GM23338 (cell line): Measurements from ENCODE around the gene FMN2. TPM values are rescaled to one million over a fixed set of nuclear protein-coding genes. Genes with fewer than 3 reads are reported as not detected.
A peak's percentile ranks its signal among the peaks of the same experiment; 100 is the strongest.

Experiments used
- ATAC-seq: fragments of 200-7000 bp; cut with Tn5 transposase; 3 replicates; pipeline ENCODE4 v1.9.1; 2020
- DNase-seq: peaks from one replicate; pipeline ENCODE4 v3.0.0-alpha.2; 2015; ENCODE audit warnings: low spot score
- H2AFZ ChIP-seq: fragments of 200-600 bp; sonication (generic); 2 replicates; pipeline ENCODE4 v1.8.0; 2016; ENCODE audit warnings: antibody characterized with exemption, mild to moderate bottlenecking, moderate library complexity
- H3F3A ChIP-seq: fragments of 200-600 bp; sonication (generic); replicated peaks from 2 replicates; pipeline ENCODE4 v1.8.0; 2017; ENCODE audit warnings: antibody characterized with exemption, mixed run types, low read depth
- H3K27ac ChIP-seq: fragments of 200-600 bp; sonication (generic); 2 replicates; pipeline ENCODE4 v1.6.1; 2016; ENCODE audit warnings: low read depth
- H3K27me3 ChIP-seq: fragments of 200-600 bp; sonication (generic); 2 replicates; pipeline ENCODE4 v1.8.0; 2016; ENCODE audit warnings: mild to moderate bottlenecking, mixed run types, moderate library complexity; ENCODE audit not compliant: insufficient read depth
- H3K36me3 ChIP-seq: fragments of 200-600 bp; sonication (generic); 2 replicates; pipeline ENCODE4 v1.8.0; 2016; ENCODE audit warnings: mild to moderate bottlenecking; ENCODE audit not compliant: insufficient read depth
- H3K4me1 ChIP-seq: fragments of 200-600 bp; sonication (generic); 2 replicates; pipeline ENCODE4 v1.8.0; 2016; ENCODE audit warnings: mild to moderate bottlenecking, moderate library complexity; ENCODE audit not compliant: insufficient read depth
- H3K4me2 ChIP-seq: fragments of 200-600 bp; sonication (generic); 2 replicates; pipeline ENCODE4 v1.7.1; 2017; ENCODE audit warnings: mixed run types
- H3K4me3 ChIP-seq: fragments of 200-600 bp; sonication (generic); 2 replicates; pipeline ENCODE4 v1.6.1; 2016; ENCODE audit warnings: mixed run types
- H3K79me2 ChIP-seq: fragments of 200-600 bp; sonication (generic); replicated peaks from 2 replicates; pipeline ENCODE4 v1.8.0; 2017; ENCODE audit warnings: mild to moderate bottlenecking; ENCODE audit not compliant: insufficient read depth
- H3K9me2 ChIP-seq: fragments of 200-600 bp; sonication (generic); 2 replicates; pipeline ENCODE4 v1.8.0; 2017; ENCODE audit not compliant: insufficient read depth
- H4K20me1 ChIP-seq: fragments of 200-600 bp; sonication (generic); replicated peaks from 2 replicates; pipeline ENCODE4 v1.8.0; 2017; ENCODE audit warnings: mild to moderate bottlenecking; ENCODE audit not compliant: insufficient read depth
- H3K27ac Mint-ChIP-seq: 2 replicates; pipeline ENCODE4 v1.8.0; 2020; ENCODE audit warnings: inconsistent platforms, mild to moderate bottlenecking, moderate library complexity, mixed read lengths
- H3K27me3 Mint-ChIP-seq: 3 replicates; pipeline ENCODE4 v1.8.0; 2022; ENCODE audit warnings: low read depth, mild to moderate bottlenecking, moderate library complexity, mixed read lengths, inconsistent platforms; ENCODE audit not compliant: insufficient read depth, poor library complexity
- H3K36me3 Mint-ChIP-seq: 3 replicates; pipeline ENCODE4 v1.8.0; 2021; ENCODE audit warnings: low read depth, mild to moderate bottlenecking, inconsistent platforms, moderate library complexity, mixed read lengths
- H3K4me1 Mint-ChIP-seq: 3 replicates; pipeline ENCODE4 v1.8.0; 2020; ENCODE audit warnings: mild to moderate bottlenecking, inconsistent platforms, mixed read lengths
- H3K4me3 Mint-ChIP-seq: 3 replicates; pipeline ENCODE4 v1.8.0; 2021; ENCODE audit warnings: moderate library complexity, mild to moderate bottlenecking, inconsistent platforms, mixed read lengths
- H3K9me3 Mint-ChIP-seq: 3 replicates; pipeline ENCODE4 v1.8.0; 2020; ENCODE audit warnings: moderate library complexity, mild to moderate bottlenecking, inconsistent platforms, mixed read lengths
- CREB1 ChIP-seq: fragments of 250-450 bp; sonication (Bioruptor Pico); IDR thresholded peaks from 2 replicates; pipeline ENCODE4 v1.5.0; 2020; ENCODE audit warnings: low read depth, mild to moderate bottlenecking, moderate library complexity
- CTCF ChIP-seq, 2 experiments: fragments of 200-600 bp in 1 of 2; sonication (generic) in 1 of 2; conservative IDR thresholded peaks; 2 replicates each; pipeline versions ENCODE4 v1.5.1 to v1.6.1; 2016 to 2017; ENCODE audit warnings: antibody characterized with exemption in 2 of 2, low read depth in 2 of 2, mild to moderate bottlenecking in 2 of 2, moderate library complexity in 1 of 2
- ETS1 ChIP-seq: IDR thresholded peaks from 2 replicates; pipeline ENCODE4 v1.6.1; 2016; ENCODE audit warnings: antibody characterized with exemption
- EZH2 ChIP-seq: fragments of 200-600 bp; sonication (generic); IDR thresholded peaks from one replicate; pipeline ENCODE4 v1.8.0; 2017; ENCODE audit warnings: antibody characterized with exemption, mild to moderate bottlenecking, low read depth; ENCODE audit not compliant: unreplicated experiment
- POLR2AphosphoS5 ChIP-seq: IDR thresholded peaks from 2 replicates; pipeline ENCODE4 v1.6.1; 2016; ENCODE audit warnings: antibody characterized with exemption, low read depth
- REST ChIP-seq: IDR thresholded peaks from one replicate; pipeline ENCODE4 v1.6.1; 2018; ENCODE audit warnings: antibody characterized with exemption; ENCODE audit not compliant: unreplicated experiment
- ZNF331 ChIP-seq: fragments of 250-450 bp; sonication (Bioruptor Pico); IDR thresholded peaks from 2 replicates; pipeline ENCODE4 v1.5.0; 2020; ENCODE audit warnings: low read depth, mild to moderate bottlenecking, moderate library complexity
- polyA plus RNA-seq: library from polyadenylated mRNA; unstranded; fragments of >200 nt; fragmentation: Nextera tagmentation; extraction: Ambion mirVana; gene quantifications from 2 replicates; pipeline ENCODE4 v1.2.1, GENCODE V29; 2016
- total RNA-seq: library from RNA; depleted of rRNA; stranded (reverse); fragments of >200 nt; shearing (Covaris generic); gene quantifications from 2 replicates; pipeline ENCODE4 v1.2.3, GENCODE V29; 2014
- TF ChIP-seq, protein P1 (sequence below): fragments of 250-450 bp; sonication (Bioruptor Pico); IDR thresholded peaks from 2 replicates; pipeline ENCODE4 v1.5.0; 2020; ENCODE audit warnings: mild to moderate bottlenecking, moderate library complexity

Gene FMN2
- total and polyA plus RNA-seq, 2 experiments from 2014 or later: 1.5 to 2.5 TPM

DNA sequence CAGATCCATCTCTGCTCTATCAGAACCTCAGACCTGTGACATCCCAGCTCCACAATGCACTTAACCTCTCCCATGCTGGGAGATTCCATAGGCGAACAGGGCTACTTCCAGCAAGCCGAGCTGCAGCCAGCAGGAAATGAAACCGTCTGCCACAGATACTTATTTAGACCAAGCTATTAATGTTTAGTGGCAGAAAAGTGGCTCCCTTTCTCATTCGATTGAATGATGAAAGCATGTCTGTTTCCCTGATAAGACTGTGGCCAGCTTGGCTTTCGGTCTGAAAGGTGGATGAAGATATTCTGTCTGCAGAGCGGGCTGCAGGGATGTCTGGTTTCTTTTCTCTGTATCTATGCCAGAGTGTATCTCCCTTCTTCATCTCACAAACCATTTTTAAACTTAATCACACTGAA is 373.9 kb downstream of the FMN2 start (continued):
- no peak for TF ChIP-seq REST

DNA sequence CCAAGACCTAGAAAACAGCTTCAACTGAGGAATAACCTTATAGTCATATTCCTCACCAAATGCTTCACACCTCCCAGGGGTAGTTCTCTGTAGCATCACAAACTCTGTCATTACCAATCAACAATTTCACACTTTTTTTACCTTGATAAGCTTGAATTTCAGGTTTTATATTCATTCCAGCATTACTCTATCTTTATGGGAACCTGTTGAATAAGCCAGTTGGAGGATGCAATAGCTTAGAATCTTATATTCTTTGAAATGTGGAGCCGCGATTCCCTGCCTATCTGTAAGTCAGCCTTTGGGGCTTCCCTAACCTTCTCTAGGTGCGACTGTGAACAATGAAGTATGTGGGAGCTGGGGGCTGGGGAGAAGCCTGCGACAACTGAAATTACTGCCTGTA is 374.8 kb downstream of the FMN2 start:
- H3K9me2 ChIP-seq: no peaks in the 10 kb centered on the region
- peaks cover 17% of the 10 kb centered on the region for H3K4me1 Mint-ChIP-seq
- H3K79me2 ChIP-seq: no peaks in the 10 kb centered on the region
- H3K4me3 ChIP-seq: no peak overlapping the region
- ATAC-seq (no peak), DNase-seq (no peak)
- H3K27me3 ChIP-seq: no peaks in the 10 kb centered on the region
- no peaks in the 10 kb centered on the region for H3K4me1 ChIP-seq
- no peak overlapping the region for H3K27ac ChIP-seq
- no peaks in the 10 kb centered on the region for H3F3A ChIP-seq
- no peaks in the 10 kb centered on the region for H3K9me3 Mint-ChIP-seq
- H3K36me3 Mint-ChIP-seq: no peaks in the 10 kb centered on the region
- no peaks in the 10 kb centered on the region for H3K27me3 Mint-ChIP-seq
- H3K36me3 ChIP-seq: no peaks in the 10 kb centered on the region
- no peaks in the 10 kb centered on the region for H4K20me1 ChIP-seq
- H2AFZ ChIP-seq: no peak overlapping the region
- no peak overlapping the region for H3K4me3 Mint-ChIP-seq
- no peak overlapping the region for H3K4me2 ChIP-seq
- peak overlapping the region; percentile 25; the same call in 1 of the 2 replicates for H3K27ac Mint-ChIP-seq
- TF ChIP-seq ETS1: no peak
- TF ChIP-seq ZNF331 (CRISPR knock-in tag): no peak
- no peak for TF ChIP-seq CREB1 (CRISPR knock-in tag)
- TF ChIP-seq POLR2AphosphoS5: no peak
- TF ChIP-seq, protein P1, sequence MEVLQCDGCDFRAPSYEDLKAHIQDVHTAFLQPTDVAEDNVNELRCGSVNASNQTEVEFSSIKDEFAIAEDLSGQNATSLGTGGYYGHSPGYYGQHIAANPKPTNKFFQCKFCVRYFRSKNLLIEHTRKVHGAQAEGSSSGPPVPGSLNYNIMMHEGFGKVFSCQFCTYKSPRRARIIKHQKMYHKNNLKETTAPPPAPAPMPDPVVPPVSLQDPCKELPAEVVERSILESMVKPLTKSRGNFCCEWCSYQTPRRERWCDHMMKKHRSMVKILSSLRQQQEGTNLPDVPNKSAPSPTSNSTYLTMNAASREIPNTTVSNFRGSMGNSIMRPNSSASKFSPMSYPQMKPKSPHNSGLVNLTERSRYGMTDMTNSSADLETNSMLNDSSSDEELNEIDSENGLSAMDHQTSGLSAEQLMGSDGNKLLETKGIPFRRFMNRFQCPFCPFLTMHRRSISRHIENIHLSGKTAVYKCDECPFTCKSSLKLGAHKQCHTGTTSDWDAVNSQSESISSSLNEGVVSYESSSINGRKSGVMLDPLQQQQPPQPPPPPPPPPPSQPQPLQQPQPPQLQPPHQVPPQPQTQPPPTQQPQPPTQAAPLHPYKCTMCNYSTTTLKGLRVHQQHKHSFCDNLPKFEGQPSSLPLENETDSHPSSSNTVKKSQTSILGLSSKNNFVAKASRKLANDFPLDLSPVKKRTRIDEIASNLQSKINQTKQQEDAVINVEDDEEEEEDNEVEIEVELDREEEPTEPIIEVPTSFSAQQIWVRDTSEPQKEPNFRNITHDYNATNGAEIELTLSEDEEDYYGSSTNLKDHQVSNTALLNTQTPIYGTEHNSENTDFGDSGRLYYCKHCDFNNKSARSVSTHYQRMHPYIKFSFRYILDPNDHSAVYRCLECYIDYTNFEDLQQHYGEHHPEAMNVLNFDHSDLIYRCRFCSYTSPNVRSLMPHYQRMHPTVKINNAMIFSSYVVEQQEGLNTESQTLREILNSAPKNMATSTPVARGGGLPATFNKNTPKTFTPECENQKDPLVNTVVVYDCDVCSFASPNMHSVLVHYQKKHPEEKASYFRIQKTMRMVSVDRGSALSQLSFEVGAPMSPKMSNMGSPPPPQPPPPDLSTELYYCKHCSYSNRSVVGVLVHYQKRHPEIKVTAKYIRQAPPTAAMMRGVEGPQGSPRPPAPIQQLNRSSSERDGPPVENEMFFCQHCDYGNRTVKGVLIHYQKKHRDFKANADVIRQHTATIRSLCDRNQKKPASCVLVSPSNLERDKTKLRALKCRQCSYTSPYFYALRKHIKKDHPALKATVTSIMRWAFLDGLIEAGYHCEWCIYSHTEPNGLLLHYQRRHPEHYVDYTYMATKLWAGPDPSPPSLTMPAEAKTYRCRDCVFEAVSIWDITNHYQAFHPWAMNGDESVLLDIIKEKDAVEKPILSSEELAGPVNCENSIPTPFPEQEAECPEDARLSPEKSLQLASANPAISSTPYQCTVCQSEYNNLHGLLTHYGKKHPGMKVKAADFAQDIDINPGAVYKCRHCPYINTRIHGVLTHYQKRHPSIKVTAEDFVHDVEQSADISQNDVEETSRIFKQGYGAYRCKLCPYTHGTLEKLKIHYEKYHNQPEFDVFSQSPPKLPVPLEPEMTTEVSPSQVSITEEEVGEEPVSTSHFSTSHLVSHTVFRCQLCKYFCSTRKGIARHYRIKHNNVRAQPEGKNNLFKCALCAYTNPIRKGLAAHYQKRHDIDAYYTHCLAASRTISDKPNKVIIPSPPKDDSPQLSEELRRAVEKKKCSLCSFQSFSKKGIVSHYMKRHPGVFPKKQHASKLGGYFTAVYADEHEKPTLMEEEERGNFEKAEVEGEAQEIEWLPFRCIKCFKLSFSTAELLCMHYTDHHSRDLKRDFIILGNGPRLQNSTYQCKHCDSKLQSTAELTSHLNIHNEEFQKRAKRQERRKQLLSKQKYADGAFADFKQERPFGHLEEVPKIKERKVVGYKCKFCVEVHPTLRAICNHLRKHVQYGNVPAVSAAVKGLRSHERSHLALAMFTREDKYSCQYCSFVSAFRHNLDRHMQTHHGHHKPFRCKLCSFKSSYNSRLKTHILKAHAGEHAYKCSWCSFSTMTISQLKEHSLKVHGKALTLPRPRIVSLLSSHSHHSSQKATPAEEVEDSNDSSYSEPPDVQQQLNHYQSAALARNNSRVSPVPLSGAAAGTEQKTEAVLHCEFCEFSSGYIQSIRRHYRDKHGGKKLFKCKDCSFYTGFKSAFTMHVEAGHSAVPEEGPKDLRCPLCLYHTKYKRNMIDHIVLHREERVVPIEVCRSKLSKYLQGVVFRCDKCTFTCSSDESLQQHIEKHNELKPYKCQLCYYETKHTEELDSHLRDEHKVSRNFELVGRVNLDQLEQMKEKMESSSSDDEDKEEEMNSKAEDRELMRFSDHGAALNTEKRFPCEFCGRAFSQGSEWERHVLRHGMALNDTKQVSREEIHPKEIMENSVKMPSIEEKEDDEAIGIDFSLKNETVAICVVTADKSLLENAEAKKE: no peak
- TF ChIP-seq REST: no peak
- no peak for TF ChIP-seq CTCF (conservative IDR thresholded peaks at IDR 0.05; ENCODE audit: low read depth in 2 of 2)
- TF ChIP-seq EZH2: no peak
